GM23338 (cell line): ENCODE results near the gene MICAL3.

Source experiments
- CREB1 ChIP-seq: fragments of 250-450 bp; sonication (Bioruptor Pico); IDR thresholded peaks from 2 replicates; pipeline ENCODE4 v1.5.0; 2020; ENCODE audit warnings: low read depth, mild to moderate bottlenecking, moderate library complexity
- EZH2 ChIP-seq: fragments of 200-600 bp; sonication (generic); IDR thresholded peaks from one replicate; pipeline ENCODE4 v1.8.0; 2017; ENCODE audit warnings: antibody characterized with exemption, mild to moderate bottlenecking, low read depth; ENCODE audit not compliant: unreplicated experiment
- EZH2phosphoT487 ChIP-seq: fragments of 200-600 bp; sonication (generic); IDR thresholded peaks from one replicate; pipeline ENCODE4 v1.8.1; 2018; ENCODE audit warnings: antibody characterized with exemption; ENCODE audit not compliant: unreplicated experiment
- JUNB ChIP-seq: IDR thresholded peaks from one replicate; pipeline ENCODE4 v1.6.1; 2016; ENCODE audit warnings: antibody characterized with exemption; ENCODE audit not compliant: unreplicated experiment
- POLR2AphosphoS5 ChIP-seq: IDR thresholded peaks from 2 replicates; pipeline ENCODE4 v1.6.1; 2016; ENCODE audit warnings: antibody characterized with exemption, low read depth
- REST ChIP-seq: IDR thresholded peaks from one replicate; pipeline ENCODE4 v1.6.1; 2018; ENCODE audit warnings: antibody characterized with exemption; ENCODE audit not compliant: unreplicated experiment
- STAT1 ChIP-seq: IDR thresholded peaks from one replicate; pipeline ENCODE4 v1.6.1; 2016; ENCODE audit warnings: antibody characterized with exemption; ENCODE audit not compliant: unreplicated experiment
- TF ChIP-seq, protein P1 (sequence below), 2 experiments: fragments of 200-600 bp in 1 of 2; sonication (generic) in 1 of 2; conservative IDR thresholded peaks; 2 replicates each; pipeline versions ENCODE4 v1.5.1 to v1.6.1; 2016 to 2017; ENCODE audit warnings: antibody characterized with exemption in 2 of 2, low read depth in 2 of 2, mild to moderate bottlenecking in 2 of 2, moderate library complexity in 1 of 2

GRCh38 chr22:17796695-17797094 is 227.7 kb downstream of the MICAL3 start:
- TF ChIP-seq, protein P1, sequence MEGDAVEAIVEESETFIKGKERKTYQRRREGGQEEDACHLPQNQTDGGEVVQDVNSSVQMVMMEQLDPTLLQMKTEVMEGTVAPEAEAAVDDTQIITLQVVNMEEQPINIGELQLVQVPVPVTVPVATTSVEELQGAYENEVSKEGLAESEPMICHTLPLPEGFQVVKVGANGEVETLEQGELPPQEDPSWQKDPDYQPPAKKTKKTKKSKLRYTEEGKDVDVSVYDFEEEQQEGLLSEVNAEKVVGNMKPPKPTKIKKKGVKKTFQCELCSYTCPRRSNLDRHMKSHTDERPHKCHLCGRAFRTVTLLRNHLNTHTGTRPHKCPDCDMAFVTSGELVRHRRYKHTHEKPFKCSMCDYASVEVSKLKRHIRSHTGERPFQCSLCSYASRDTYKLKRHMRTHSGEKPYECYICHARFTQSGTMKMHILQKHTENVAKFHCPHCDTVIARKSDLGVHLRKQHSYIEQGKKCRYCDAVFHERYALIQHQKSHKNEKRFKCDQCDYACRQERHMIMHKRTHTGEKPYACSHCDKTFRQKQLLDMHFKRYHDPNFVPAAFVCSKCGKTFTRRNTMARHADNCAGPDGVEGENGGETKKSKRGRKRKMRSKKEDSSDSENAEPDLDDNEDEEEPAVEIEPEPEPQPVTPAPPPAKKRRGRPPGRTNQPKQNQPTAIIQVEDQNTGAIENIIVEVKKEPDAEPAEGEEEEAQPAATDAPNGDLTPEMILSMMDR (conservative IDR thresholded peaks at IDR 0.05; ENCODE audit: low read depth in 2 of 2) = no peak
- TF ChIP-seq EZH2 = no peak
- no peak for TF ChIP-seq POLR2AphosphoS5
- no peak for TF ChIP-seq JUNB
- no peak for TF ChIP-seq CREB1
- no peak for TF ChIP-seq STAT1
- TF ChIP-seq EZH2phosphoT487 = no peak
- TF ChIP-seq REST = no peak
